IPS-11a (cell line): ENCODE measurements around the gene DCN.
A peak's percentile ranks its signal among the peaks of the same experiment; 100 is the strongest.

Source experiments
- H3K4me3 ChIP-seq: one replicate; pipeline ENCODE4 v1.5.1; 2013; ENCODE audit warnings: low read depth, low read length, control low read depth

DCN gene

GRCh38 chr12:91140026-91140931 is 42.3 kb downstream of the DCN start:
- no peak overlapping the region for H3K4me3 ChIP-seq

- no peak overlapping the region for H3K4me3 ChIP-seq
These were observed 43.3 kb downstream of the DCN start for GRCh38 chr12:91139286-91139685.

GRCh38 chr12:91138337-91138920 is 44.2 kb downstream of the DCN start:
- no peak overlapping the region for H3K4me3 ChIP-seq

GRCh38 chr12:91133871-91134270 is 48.7 kb downstream of the DCN start:
- H3K4me3 ChIP-seq, result no peak overlapping the region

- no peak overlapping the region for H3K4me3 ChIP-seq
These were observed 52.8 kb downstream of the DCN start for GRCh38 chr12:91129662-91130362.

GRCh38 chr12:91127751-91128150 is 54.9 kb downstream of the DCN start:
- H3K4me3 ChIP-seq, result no peak overlapping the region

- H3K4me3 ChIP-seq, result no peak overlapping the region
These were observed 55.3 kb downstream of the DCN start for GRCh38 chr12:91127306-91127705.

- no peak overlapping the region for H3K4me3 ChIP-seq
These were observed 56.1 kb downstream of the DCN start for GRCh38 chr12:91126516-91126915.

- H3K4me3 ChIP-seq, result no peak overlapping the region
These were observed 59.2 kb downstream of the DCN start for GRCh38 chr12:91123236-91123916.

GRCh38 chr12:91120781-91121180 is 61.8 kb downstream of the DCN start:
- H3K4me3 ChIP-seq, result no peak overlapping the region

GRCh38 chr12:91119089-91119488 is 63.5 kb downstream of the DCN start:
- H3K4me3 ChIP-seq, result no peak overlapping the region

- no peak overlapping the region for H3K4me3 ChIP-seq
These were observed 69.0 kb downstream of the DCN start for GRCh38 chr12:91113621-91114020.

GRCh38 chr12:91111366-91112325 is 71.0 kb downstream of the DCN start, which contains the start of gene LUM:
Gene LUM, minus strand, starts transcription at chr12:91111494. Its CDS starts 2,515 bp downstream, at chr12:91108979.
- no peak within 1 kb of the TSS for H3K4me3 ChIP-seq

GRCh38 chr12:91110311-91110924 is 72.2 kb downstream of the DCN start:
- H3K4me3 ChIP-seq, result no peak overlapping the region

- no peak overlapping the region for H3K4me3 ChIP-seq
These were observed 72.9 kb downstream of the DCN start for GRCh38 chr12:91109581-91110310.

GRCh38 chr12:91109148-91109564 is 73.5 kb downstream of the DCN start:
- peak overlapping the region; percentile 9 for H3K4me3 ChIP-seq

GRCh38 chr12:91108196-91108755 is 74.3 kb downstream of the DCN start:
- H3K4me3 ChIP-seq, result no peak overlapping the region

- H3K4me3 ChIP-seq, result no peak overlapping the region
These were observed 76.3 kb downstream of the DCN start for GRCh38 chr12:91106283-91106682.

GRCh38 chr12:91105807-91106206 is 76.8 kb downstream of the DCN start:
- no peak overlapping the region for H3K4me3 ChIP-seq
